ENCODE results near the gene RAPGEF5.
A peak's percentile ranks its signal among the peaks of the same experiment; 100 is the strongest.

The RAPGEF5 gene, protein sequence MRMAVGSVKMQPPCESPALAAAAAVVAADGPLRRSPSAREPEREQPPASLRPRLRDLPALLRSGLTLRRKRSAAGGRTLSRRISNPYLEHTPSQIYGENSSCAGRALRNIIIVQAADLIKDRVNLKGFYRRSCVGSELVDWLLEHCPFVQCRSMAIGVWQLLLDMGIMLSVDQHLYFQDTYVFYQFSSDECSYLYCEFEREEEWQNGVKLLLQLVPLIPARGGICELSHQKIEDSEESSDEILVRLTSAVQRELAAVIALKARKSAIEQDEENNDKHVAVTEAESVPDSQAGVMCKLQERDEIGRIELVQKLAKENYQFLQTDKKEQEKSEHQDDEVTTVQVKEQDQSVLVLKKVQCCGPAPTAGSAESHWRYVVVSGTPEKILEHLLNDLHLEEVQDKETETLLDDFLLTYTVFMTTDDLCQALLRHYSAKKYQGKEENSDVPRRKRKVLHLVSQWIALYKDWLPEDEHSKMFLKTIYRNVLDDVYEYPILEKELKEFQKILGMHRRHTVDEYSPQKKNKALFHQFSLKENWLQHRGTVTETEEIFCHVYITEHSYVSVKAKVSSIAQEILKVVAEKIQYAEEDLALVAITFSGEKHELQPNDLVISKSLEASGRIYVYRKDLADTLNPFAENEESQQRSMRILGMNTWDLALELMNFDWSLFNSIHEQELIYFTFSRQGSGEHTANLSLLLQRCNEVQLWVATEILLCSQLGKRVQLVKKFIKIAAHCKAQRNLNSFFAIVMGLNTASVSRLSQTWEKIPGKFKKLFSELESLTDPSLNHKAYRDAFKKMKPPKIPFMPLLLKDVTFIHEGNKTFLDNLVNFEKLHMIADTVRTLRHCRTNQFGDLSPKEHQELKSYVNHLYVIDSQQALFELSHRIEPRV

DNA sequence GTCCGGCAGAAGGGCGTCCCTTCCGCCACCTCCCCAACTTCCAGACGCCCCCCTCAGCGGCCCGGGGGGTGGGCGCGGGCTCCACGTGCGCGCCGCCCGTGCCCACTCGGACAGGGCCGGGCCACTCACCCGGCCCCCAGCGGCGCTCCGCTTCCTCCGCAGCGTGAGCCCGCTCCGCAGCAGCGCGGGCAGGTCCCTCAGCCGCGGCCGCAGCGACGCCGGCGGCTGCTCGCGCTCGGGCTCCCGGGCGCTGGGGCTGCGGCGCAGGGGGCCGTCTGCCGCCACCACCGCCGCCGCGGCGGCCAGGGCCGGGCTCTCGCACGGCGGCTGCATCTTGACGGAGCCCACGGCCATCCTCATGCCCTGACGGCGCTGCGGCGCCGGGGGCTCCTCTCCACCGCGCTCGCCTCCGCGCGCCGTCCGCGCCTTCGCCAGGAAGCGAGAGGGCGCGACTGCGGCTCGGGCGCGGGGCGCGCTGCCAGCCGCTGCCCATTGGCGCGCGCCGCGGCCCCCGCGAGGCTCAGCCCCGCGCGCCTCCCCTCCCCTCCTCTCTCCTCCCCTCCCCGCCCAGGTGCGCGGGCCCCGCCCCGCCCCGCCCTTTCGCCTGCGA lies at the start of gene RAPGEF5:
Gene RAPGEF5, minus strand, starts transcription at position 454 of the 610 bp plus-strand sequence. Its CDS starts 94 bp downstream, at position 360.
- DNase-seq, result peak; percentile 73

DNA sequence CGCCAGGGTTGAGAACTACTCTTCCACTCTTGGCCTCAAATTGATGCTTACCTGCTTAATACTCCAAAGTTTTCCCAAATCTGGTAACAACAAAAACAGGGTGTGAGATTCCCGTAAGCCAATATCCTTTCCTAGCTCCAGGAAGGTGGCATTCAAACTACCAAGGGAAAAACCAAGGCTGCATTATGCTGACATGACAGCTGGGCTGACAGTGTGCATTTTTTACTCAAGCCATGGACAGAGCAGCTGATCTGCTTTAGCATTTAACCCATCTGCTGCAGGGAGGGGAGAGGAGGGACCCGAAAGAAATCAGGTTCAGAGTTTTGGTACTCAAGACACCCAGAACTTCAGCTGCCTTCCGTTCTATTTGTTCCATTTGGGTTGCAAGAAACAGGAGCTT lies 49.8 kb upstream of the RAPGEF5 start:
- no peak for DNase-seq

DNA sequence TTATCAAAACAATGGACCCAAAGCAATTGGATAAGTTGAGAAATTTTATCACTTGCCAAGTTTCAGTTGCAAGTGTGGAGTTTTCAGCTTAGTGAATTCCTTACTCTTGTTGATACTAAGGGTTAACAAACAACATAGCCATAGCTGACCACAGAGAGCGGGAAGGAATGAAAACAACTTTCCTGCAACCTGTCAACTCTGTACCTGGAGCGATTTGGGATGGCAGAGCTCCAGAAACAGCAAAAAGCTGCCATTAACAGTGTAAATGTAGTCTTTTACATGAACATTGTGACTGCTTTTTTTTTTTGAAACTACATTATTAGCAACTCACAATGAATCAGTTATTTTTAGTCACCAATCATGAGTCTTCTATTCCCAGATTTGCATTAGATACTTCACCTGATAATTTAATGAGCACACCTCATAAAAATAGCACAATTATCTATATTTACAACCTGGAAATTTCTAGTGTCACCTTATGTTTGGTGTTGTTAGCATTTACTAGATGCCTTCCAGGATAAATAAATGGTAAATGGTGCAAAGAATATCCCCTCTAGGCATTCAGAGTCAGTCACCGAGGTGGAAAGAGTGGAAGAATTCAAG lies 47.6 kb upstream of the RAPGEF5 start:
- no peak for DNase-seq

DNA sequence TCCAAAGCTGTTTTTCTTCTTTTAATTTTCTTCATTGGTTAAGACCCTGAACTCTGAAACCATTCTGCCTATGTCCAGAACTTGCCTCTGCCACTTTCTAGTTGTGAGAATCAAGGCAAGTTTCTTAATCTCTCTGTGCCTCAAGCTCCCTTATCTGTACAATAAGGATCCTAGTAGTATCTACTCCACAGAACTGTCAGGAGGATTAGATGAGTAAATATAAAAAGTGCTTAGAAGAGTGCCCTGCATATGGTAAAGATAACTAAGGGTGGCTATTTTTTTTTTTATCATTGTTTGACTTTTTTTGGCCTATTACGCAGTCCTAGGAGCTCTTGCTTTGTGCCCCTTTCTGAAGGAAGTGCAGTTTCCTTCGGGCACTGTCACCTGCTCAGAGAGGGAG lies 46.4 kb upstream of the RAPGEF5 start:
- no peak for DNase-seq

DNA sequence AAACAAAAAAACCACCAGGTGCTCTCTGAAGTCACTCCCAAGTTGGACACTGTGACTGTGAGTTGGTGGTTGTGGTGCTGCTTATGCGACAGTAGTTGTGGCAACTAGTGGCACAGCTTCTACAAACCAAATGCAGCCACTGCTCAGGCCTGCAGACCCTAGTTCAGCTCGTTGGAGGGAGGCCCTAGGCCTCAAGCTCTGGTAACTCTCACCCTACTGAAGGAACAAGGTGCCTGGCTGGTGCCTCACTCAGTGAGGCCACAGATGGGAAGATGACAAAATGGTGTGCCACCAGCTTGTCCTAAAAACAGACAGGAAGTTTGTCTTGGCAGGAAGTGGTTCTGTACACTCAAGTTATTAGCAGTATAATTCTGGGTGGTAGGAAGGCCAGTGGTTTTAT lies 45.3 kb upstream of the RAPGEF5 start:
- no peak for DNase-seq

DNA sequence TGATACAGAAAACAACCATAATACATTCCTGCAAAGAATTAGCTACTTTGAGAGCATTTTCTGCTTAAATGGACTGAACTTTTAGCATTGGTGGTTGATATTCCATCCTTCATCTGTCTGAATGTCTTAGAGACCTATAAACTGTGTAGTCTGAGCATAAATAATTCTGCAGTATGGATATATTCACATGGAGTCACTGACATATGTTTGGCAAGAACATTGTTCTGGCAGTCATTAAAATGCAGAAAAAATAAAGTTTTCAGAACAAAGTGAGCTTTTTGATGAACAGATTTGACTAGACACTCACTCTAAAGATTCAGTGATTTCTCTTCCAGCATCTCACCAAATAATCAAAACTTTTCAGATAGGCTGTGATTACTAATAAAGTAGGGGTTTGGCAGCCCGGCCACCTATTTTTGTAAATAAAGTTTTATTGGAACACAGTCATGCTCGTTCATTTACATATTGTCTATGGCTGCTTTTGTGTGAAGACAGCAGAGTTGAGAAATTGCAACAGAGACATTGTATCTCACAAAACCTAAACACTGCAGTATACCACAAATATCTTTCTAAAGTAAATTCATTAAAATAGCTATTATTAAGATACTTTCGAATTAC lies 44.1 kb upstream of the RAPGEF5 start:
- DNase-seq, result no peak

DNA sequence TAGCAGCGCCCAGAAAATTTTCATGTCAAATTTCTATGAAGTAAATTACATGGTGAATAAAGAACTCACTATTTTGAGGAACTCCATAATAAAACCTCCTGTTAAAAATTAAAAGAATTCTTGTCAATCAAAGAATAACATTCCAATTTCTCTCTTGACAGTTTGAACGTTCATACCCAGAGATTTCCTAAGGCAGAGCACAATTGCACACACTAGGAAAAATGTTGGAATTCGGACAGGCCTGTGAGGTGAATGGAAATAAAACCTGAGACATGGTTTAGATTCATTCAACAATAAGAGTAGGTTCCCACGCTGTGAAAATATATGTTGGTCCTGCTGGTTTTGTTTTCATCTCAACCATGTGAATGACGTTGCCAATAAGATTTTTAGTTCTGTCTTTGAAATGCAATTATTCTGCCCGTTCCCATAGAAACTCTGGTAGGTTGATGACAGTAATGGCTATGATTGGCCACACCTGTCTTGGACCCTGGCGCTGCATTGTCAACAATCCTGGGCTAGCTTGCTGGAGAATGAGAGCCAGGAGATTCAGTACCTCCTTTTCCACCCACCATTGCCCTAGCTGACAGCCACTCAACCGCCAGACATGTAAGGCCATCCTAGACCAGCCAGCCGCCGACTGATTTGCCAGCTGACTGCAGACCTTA lies 43.3 kb upstream of the RAPGEF5 start:
- DNase-seq, result no peak

DNA sequence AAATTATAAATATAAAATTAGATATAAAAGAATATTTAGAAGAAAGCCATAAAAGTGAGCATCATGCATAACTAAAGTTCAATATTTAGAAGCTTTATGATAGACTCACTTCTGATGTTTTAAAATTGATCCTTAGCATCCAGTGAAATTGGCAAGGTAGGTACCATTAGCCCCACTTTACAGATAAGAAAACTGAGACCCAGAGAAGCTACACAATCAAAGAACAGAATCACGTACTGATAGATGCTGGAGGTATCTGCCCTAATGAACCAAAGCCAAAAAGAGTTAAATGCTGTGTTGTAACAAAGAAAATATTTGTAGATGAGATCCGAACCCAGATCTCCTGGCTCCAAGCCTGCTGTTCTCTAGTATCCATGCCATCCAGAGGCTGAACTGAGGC lies 42.6 kb upstream of the RAPGEF5 start:
- DNase-seq, result no peak

DNA sequence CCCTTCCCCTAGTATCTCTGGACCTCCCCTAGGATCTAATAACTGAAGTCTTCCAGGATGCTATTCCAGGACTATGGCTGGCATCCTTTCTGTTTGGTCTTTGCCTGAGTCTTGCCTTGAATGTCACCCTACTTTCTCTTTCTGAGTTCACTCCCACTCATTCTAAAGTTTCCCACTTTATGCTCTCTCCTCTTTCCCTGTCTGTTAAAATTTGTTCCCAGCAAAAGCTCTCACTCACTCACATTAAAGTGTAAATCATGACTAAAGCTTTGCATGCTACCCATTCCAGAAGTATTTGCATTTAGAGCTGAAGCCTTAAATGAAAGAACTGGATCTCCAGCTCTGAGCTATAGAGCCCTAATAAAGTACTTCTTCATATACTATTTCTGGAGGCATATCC lies 42.1 kb upstream of the RAPGEF5 start:
- DNase-seq, result no peak

DNA sequence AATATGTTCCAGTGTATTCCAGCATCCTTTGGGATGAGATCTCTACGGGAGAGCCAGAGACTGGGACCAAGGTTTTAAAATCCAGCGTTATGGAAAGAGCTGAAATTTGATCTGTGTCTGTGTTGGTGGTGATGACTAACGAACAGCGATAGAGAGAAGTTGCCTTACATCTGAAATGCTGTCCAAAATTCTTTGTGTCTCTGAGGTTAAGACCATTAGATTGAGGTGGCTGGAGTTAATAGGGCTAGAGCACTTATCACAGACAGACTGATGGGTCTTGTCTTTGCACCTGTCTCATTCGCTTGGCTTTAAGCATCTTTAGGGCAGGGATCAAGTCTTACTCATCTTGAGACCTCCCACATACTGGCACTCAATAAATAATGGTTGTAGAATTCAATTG lies 41.0 kb upstream of the RAPGEF5 start:
- DNase-seq, result no peak

DNA sequence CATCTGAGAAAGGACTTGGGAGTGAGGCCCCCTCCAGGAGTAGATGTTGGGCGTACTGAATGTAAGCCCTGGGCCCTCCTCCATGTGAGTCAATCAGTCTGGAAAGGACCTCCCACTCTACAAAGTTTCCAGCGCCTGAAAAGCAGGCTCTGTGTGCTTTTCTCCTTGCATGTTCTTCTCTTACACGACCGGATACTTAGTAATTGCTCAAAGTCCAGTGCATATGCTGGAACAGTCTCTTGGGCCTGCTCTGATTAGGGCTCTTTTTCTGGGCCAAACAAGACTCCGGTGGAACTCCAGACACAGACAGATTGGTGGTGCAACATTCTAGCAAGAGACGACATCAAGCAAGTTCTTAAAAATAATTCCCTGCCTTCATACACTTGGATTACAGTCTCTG lies 38.3 kb upstream of the RAPGEF5 start:
- no peak for DNase-seq

DNA sequence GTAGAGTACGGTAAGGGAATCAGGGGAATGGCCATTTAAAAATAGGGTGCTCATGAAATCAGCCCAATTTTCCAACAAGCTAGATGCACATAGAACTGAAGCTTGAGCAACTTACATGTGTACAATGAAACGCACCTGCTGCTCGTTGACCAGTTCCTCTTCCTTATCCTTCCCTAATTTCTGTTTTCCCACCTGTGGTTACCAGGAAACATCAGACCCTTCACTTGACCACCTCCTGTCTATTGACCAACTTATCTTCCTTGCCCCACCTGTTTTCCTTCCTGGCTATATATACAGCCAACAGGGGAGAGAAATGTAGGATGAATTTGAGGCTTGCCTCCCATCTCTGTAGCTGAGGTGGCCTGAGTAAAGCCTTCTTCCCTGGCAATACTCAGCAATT lies 37.8 kb upstream of the RAPGEF5 start:
- DNase-seq, result peak; percentile 24

DNA sequence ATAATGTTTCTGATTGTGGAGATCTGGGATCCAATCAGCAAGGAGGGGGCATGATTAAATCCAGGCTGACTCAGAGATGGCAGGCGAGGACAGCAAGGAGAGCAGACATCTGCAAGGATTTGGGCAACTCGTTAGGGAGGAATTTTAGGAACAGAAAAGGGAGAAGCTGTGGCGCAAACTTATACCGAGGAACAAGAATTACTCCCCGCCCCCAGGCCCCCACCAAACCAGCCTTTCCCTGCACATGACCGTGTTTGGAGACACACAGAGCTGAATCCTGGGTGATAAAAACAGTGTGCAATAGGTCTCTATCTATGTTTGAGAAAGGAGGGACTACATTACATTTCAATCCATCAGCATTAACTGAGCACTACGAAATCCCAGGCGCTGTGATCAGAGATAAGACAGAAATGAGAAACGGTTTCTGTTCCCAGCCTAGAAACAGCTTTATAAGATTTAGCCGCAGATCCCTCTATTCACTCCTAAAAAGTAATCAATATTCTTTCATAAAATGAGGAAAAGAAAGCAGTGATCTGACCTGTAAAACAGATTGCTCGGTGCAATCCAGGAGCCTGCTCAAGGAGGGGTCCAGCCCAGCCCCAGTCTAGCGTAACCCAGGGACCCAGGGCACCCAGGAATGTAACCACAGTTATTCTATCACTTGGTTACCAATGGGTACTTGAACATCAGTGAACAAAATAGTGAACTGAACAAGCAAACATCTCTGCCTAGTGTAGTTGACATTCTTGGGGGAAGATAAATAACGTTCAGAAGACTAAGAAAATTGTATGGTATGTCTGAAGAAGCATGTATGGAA lies 37.2 kb upstream of the RAPGEF5 start:
- DNase-seq, result no peak

DNA sequence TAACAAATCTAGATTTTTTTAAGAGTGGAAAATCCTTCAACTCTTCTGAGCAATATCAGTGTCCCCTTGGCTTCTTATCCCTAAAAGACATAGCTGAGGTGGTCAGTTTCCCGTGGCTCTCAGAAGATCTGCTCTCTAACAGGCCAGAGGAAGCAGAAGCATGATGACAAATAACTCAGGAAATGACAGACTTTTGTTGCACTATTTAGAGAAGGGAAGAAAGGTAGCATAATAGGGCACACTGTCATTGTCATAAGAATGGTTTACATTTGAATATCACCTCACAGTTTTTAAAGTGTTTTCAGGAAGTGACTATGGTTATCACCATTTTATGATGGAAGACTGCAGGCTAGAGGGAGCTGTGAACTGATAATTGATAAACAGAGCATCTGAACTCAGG lies 33.6 kb upstream of the RAPGEF5 start:
- no peak for DNase-seq

DNA sequence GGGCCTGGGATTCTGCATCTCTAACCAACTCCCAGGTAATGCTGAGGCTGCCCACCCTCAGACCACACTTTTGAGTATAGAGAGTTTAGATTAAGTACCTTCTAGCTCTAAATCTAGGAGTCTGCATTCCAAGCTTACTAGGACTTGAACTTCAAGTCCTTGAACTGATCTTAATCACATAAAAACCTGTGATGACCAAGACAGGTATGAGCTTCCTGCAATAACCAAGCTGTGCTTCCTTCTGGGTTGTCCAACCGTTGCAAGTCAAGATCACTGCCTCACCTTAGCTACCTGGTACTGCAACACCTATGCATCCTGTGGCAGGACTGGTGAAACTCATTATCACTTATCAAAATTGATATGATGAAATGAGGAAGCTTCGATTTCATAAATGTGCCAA lies 32.9 kb upstream of the RAPGEF5 start:
- DNase-seq, result no peak

DNA sequence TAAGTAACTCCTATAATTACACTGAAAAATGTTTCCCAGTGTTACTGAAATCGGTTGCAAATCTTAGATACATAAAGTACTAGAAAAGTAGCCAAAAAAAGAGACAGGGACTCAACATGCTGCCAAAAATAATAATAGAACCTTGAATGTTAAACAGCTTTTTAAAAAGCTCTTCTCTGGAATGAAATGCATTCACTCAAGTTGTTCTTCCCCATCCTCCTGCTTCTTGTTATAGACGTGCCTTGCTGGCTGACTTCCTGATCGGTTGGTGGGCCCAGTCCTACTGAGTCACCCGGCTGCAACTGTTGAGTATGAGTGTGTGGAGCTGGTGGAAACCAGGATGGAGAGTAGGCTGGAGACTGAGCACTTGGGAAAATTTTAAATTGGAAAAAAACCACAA lies 30.6 kb upstream of the RAPGEF5 start:
- no peak for DNase-seq

DNA sequence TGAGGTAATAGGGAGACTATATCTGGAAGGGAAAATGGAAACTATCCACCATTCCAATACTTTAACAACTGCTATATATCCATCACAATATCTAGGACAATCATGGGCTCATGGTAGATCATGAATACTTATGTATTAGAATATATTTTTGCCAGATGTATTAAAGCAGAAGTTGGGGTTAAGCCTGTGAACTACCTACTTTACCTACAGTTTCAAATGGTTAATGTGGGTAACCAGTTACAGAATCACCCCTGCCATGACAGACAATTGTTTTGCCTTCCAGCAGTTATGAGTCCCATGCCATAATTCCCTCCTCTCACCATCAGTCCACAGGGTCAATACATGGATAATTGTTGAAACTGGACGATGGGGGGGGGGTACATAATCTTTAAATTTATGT lies 29.9 kb upstream of the RAPGEF5 start:
- no peak for DNase-seq

DNA sequence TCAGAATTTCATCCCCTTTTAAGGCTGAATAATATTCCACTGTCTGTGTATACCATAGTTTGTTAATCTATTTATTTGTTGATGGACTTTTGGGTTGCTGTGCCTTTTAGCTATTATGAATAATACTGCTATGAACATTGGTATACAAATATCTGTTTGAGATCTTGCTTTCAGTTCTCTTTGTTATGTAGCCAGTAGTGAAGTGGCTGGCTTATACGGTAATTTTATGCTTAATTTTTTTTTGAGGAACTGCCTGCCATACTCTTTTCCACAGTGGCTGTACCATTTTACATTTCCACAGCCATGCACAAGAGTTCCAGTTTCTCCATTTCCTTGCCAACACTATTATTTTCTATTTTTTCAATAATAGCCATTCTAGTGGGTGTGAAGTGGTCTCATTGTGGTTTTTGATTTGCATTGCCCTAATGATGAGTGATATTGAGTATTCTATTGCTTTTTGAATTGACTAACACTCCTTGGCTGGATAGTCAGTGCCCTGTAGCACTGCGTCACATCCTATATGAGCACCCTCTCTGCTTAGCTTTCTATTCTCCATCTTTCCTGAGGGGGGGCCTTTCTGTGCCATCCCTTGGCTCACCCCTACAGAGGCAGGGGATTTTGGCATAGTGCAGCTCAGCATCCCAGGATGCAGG lies 29.4 kb upstream of the RAPGEF5 start:
- DNase-seq, result no peak

DNA sequence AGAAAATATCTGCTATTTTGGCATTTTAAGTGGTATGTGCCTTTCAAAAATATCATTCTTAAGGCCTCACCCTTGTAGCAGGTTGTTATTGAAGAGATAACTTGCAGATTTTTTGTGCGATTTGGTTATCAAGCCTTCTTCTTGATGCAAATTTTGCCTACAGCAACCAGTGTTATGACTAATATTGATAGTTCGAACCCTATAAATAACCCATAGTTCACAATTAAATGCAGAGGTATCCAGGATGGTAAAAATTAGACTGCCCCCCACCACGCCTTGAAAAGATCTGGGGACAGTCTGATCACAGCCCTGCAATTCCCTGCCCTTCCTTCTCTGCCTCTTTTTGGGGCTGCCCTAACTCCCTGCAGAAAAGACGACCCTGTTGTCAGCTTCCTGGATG lies 28.4 kb upstream of the RAPGEF5 start:
- DNase-seq, result no peak

DNA sequence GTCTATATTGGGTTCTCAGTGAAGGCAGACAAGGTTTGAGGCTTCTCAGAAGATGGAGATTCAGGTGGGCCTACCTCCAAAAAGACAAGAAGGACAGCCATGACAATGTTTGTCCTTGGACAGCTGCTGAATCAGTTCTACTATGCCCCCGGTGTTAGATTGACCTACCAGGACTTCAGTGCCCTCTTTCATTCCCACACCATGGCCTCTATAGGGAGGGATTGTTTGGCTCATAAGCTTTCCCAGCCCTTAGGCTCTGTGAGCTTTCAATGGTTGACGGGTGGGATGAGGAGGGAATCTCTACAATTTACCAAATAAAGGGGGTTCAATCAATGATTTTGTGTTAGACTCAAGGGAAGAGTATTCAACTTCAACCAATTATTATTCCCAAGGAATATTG lies 23.4 kb upstream of the RAPGEF5 start:
- no peak for DNase-seq
